CD4-positive, alpha-beta T cell treated with Interleukin-4 for 4 hours (primary cell): ENCODE results near the gene LBHD2.
A peak's percentile ranks its signal among the peaks of the same experiment; 100 is the strongest.
"Not testable (repeated sequence)": the region's sequence is repeated elsewhere in the genome, so short reads cannot be mapped to it uniquely, and the experiment has no call there.

Experiments used
- DNase-seq: peaks from one replicate; pipeline ENCODE4 v3.0.0-alpha.2; 2020

Gene LBHD2

GRCh38 chr14:103084021-103084919 is at the start of gene LBHD2:
LBHD2 (plus strand) TSS chr14:103084210; CDS start chr14:103086013, 1,803 bp downstream.
- DNase-seq, result no peak

- no peak for DNase-seq
These were observed 42.5 kb upstream of the LBHD2 start for GRCh38 chr14:103041464-103041863.

- no peak for DNase-seq
These were observed 40.6 kb upstream of the LBHD2 start for GRCh38 chr14:103043257-103044015.

GRCh38 chr14:103045371-103045869 is 38.6 kb upstream of the LBHD2 start:
- DNase-seq, result no peak

- DNase-seq, result not testable (repeated sequence)
These were observed 36.6 kb upstream of the LBHD2 start for GRCh38 chr14:103047453-103047852.

GRCh38 chr14:103050935-103051334 is 33.1 kb upstream of the LBHD2 start:
- no peak for DNase-seq

GRCh38 chr14:103052407-103052806 is 31.6 kb upstream of the LBHD2 start:
- no peak for DNase-seq

- no peak for DNase-seq
These were observed 28.3 kb upstream of the LBHD2 start for GRCh38 chr14:103055695-103056094.

GRCh38 chr14:103056322-103057027 is 27.5 kb upstream of the LBHD2 start:
- no peak for DNase-seq

- no peak for DNase-seq
These were observed 27.0 kb upstream of the LBHD2 start for GRCh38 chr14:103057028-103057371.

GRCh38 chr14:103057372-103058163 is 26.4 kb upstream of the LBHD2 start, which contains the start of gene CDC42BPB:
CDC42BPB (minus strand) TSS chr14:103057549; CDS start chr14:103057173, 376 bp downstream.
- DNase-seq, result peak; percentile 55

GRCh38 chr14:103058164-103059055 is 25.6 kb upstream of the LBHD2 start:
- no peak for DNase-seq

GRCh38 chr14:103059556-103059955 is 24.5 kb upstream of the LBHD2 start:
- no peak for DNase-seq

GRCh38 chr14:103061482-103061976 is 22.5 kb upstream of the LBHD2 start:
- DNase-seq, result no peak

- no peak for DNase-seq
These were observed 19.6 kb upstream of the LBHD2 start for GRCh38 chr14:103064436-103064835.

- DNase-seq, result no peak
These were observed 19.0 kb upstream of the LBHD2 start for GRCh38 chr14:103064978-103065377.

GRCh38 chr14:103065861-103066260 is 18.1 kb upstream of the LBHD2 start:
- DNase-seq, result no peak

- DNase-seq, result no peak
These were observed 17.6 kb upstream of the LBHD2 start for GRCh38 chr14:103066399-103066798.

GRCh38 chr14:103067231-103067954 is 16.6 kb upstream of the LBHD2 start:
- DNase-seq, result no peak
